ENCODE measurements around the gene PRKCH. TPM values are rescaled to one million over a fixed set of nuclear protein-coding genes. Genes with fewer than 3 reads are reported as not detected.

Gene PRKCH
- total and polyA plus RNA-seq, 7 donors: 4.2 to 19.9 (median 10.0) TPM

GRCh38 chr14:61512026-61512834 is 190.9 kb downstream of the PRKCH start:
- TF ChIP-seq POLR2AphosphoS5 (IDR thresholded peaks at IDR 0.05) (peak in 3 of 4 donors; percentile 21 to 28 (median 25)), CTCF (IDR thresholded peaks at IDR 0.05) (no peak)
- Histone ChIP-seq H3K27me3 (no peaks in the 10 kb centered on the region), H3K9me3 (no peaks in the 10 kb centered on the region), H3K36me3 (no peaks in the 10 kb centered on the region), H3K4me1 (no peaks in the 10 kb centered on the region), H3K4me3 (no peak overlapping the region), H3K27ac (peak overlapping the region; percentile 31 to 46 (median 40))
- intact Hi-C loops (cut with DNase I): no loop called here
- no peak for DNase-seq
- WGBS, 2 donors: 61 to 76% methylated on average over 2 of the region's 2 CpGs

GRCh38 chr14:61513986-61514830 is 192.8 kb downstream of the PRKCH start:
- no peak overlapping the region for H3K4me3 ChIP-seq
- no peak for TF ChIP-seq POLR2AphosphoS5 (IDR thresholded peaks at IDR 0.05)
- no peak for TF ChIP-seq POLR2A (IDR thresholded peaks at IDR 0.05)
- TF ChIP-seq EP300 (IDR thresholded peaks at IDR 0.05): no peak
- TF ChIP-seq CTCF (IDR thresholded peaks at IDR 0.05): no peak
- intact Hi-C loops (cut with DNase I): no loop called here
- H3K27me3 ChIP-seq: no peaks in the 10 kb centered on the region
- H3K36me3 ChIP-seq: no peaks in the 10 kb centered on the region
- no peak overlapping the region for H3K27ac ChIP-seq
- H3K4me1 ChIP-seq: no peaks in the 10 kb centered on the region
- DNase-seq: no peak
- 32 to 73% methylated on average over 10 of the region's 10 CpGs for WGBS, 2 donors
- H3K9me3 ChIP-seq: no peaks in the 10 kb centered on the region

GRCh38 chr14:61514927-61515326 is 193.5 kb downstream of the PRKCH start:
- intact Hi-C loops (cut with DNase I): no loop called here
- Histone ChIP-seq H3K9me3 (no peaks in the 10 kb centered on the region), H3K27ac (no peak overlapping the region), H3K4me3 (no peak overlapping the region), H3K36me3 (no peaks in the 10 kb centered on the region), H3K4me1 (no peaks in the 10 kb centered on the region), H3K27me3 (no peaks in the 10 kb centered on the region)
- whole genome bisulfite sequencing, 2 donors: 64 to 69% methylated on average over 1 of the region's 1 CpG
- DNase-seq: no peak
- TF ChIP-seq POLR2AphosphoS5 (IDR thresholded peaks at IDR 0.05) (no peak), EP300 (IDR thresholded peaks at IDR 0.05) (no peak), POLR2A (IDR thresholded peaks at IDR 0.05) (no peak), CTCF (IDR thresholded peaks at IDR 0.05) (no peak)

GRCh38 chr14:61515436-61516117 is 194.2 kb downstream of the PRKCH start:
- 94 to 95% methylated on average over 8 of the region's 8 CpGs for WGBS, 2 donors
- no peaks in the 10 kb centered on the region for H3K9me3 ChIP-seq
- no peaks in the 10 kb centered on the region for H3K36me3 ChIP-seq
- peak overlapping the region in 1 of 4 donors; percentile 34 for H3K27ac ChIP-seq
- no peak for TF ChIP-seq POLR2AphosphoS5 (IDR thresholded peaks at IDR 0.05)
- no peak for TF ChIP-seq CTCF (IDR thresholded peaks at IDR 0.05)
- no peak for TF ChIP-seq POLR2A (IDR thresholded peaks at IDR 0.05)
- no peak for TF ChIP-seq EP300 (IDR thresholded peaks at IDR 0.05)
- intact Hi-C loops (cut with DNase I): no loop called here
- H3K4me1 ChIP-seq: no peaks in the 10 kb centered on the region
- no peak overlapping the region for H3K4me3 ChIP-seq
- no peaks in the 10 kb centered on the region for H3K27me3 ChIP-seq
- no peak for DNase-seq

All from sigmoid colon (tissue), 7 donors.